Lung microvascular endothelial cell (primary cell): ENCODE results near the gene FKBP11. TPM values are rescaled to one million over a fixed set of nuclear protein-coding genes. Genes with fewer than 3 reads are reported as not detected.

ENCODE experiments used
- DNase-seq, 2 donors: peaks; one replicate each; pipeline versions ENCODE4 v3.0.0 to v3.0.0-alpha.2; 2010; ENCODE audit warnings: low read depth in 2 of 2
- total RNA-seq: library from RNA; depleted of rRNA; stranded (reverse); fragments of >200 nt; gene quantifications from 2 replicates; pipeline ENCODE4 v1.2.1, GENCODE V29; 2014

FKBP11 gene
- total RNA-seq: 9.6 and 9.7 TPM in 2 replicates

GRCh38 chr12:48925304-48926011 is at the start of gene FKBP11:
FKBP11 (minus strand) TSS chr12:48925492; CDS start chr12:48925428, 64 bp downstream.
- DNase-seq: peak; percentile 66 to 69

DNA sequence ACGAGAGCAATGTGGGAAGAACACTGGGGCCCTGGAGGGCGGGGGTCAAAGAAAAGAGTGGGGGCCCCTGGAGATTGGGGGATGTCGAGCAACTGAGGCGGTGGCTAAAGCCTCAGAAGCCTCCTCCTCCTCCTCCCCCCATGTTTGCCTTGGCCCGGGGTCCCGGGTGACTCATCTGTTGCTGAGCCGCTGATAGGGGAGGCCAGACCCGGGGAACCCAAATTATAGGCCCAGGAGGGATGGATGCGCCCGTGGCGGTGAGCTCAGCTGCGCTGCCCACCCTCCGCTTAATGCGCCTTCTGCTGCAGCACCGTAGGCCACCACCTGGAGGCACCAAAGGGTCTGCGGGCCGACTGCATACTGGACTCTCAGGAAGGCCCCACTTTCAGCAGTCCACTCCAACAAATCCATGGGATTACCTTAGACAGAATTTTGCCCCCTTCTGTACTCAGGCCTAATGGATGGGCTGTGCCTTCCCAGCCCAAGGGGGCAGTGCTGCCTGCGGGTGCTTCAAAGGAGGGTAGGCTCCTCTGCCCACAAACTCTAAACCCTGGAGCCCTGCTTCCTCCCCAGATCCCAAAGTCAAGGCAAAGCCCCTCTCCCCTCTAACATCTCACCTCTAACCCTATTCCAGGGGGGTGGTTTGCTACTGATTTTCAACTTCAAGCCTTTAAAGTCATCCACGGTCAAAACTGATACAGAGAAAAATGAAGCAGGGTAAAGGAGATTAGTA is 48.8 kb upstream of the FKBP11 start:
- peak; percentile 72 to 73 for DNase-seq

GRCh38 chr12:48973531-48973930 is 48.2 kb upstream of the FKBP11 start:
- DNase-seq: no peak

DNA sequence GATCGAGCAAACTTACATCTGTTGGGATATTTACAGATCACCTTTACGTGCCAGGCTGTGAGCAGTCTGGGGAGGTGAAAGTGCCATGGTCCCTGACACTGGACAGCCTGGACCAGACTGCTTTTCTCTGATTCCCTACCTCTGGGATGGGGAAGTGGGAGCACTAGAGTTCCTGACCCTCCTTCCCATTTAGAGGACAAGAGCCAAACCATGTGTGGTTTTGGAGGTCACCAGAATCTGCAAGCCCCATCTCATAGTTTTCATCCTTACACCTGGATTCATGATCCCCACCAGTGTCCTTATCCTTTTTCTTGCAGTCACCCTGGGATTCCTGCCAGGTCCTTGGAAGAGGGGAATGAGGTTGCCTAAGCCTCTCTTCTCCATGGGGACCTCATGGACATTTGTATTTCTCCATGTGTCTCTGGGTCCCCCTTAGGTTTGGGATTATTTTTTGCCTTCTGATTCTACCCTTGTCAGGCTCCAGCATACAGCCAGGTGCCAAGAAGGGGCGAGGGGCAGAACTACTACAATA is 47.7 kb upstream of the FKBP11 start:
- no peak for DNase-seq

GRCh38 chr12:48972213-48972951 is 47.1 kb upstream of the FKBP11 start:
- DNase-seq: no peak

DNA sequence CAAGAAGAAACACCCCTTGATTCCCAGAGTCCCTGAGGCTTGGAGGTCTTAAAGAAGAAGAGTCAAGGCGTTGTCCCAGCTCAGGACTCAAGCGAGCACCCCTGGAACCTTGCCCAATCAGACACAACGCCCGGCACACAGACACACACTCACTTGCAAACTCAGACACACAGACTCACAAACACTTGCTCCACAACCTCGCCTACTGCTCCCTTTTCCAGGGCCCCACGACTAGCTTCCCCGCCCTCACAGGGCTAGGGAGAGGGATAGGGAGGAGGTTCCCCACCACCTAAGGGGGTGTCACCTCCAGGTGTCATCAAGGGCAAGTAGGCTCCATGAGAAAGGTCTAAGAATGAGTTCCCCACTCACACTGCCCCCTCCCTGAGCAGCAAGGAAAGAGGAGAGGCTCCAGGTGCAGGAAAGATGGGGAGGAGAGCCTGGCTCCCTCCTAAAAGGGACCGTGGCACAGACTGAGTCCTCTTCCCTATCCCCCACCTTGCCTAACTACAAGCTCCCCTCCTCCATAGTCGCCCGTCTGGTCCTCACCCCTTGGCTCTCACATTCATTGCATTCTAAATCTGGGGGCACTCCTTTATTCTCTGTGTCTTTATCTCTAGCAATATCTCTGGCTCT is 45.5 kb upstream of the FKBP11 start:
- DNase-seq: no peak

DNA sequence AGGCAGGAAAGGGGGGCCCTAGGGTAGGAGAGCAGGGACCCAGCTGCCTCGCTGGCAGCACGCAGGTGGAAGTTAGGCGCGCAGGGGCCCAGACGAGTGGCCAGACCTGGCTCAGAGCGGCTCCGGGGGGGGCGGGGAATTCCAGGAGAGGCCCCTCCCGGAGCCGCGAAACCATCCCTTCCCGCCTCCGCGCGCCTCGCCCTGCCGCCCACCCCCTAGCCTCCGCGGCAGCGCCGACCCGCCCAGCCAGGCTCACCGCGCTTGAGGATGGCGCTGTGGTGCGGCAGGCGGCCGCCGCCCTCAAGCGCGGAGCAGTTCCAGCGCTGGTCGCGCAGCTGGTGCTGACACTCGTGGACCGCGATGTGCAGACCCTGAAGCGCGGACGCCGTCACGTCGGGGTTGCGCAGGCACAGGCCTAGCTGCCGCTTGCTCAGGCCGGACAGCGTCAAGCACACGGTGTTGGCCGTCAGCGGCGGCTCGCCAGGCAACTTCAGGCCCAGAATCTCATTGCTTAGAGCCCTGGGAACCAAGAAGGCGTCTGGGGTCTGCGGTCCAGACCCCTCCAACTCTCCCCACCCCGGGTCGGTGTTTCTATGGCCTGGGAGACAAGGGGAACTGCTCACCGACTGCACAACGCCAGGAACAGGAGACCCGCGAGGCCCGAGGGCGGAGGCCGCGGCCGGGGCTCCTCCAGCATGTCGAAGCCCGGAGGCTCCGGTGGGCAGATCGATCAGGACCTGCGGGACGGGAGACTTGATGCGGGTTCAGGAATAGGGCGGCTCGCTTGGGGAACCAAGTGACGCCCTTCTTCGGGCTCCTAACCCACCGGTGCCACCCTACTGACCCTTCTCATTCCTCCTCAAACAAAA is 44.8 kb upstream of the FKBP11 start:
- DNase-seq: no peak

DNA sequence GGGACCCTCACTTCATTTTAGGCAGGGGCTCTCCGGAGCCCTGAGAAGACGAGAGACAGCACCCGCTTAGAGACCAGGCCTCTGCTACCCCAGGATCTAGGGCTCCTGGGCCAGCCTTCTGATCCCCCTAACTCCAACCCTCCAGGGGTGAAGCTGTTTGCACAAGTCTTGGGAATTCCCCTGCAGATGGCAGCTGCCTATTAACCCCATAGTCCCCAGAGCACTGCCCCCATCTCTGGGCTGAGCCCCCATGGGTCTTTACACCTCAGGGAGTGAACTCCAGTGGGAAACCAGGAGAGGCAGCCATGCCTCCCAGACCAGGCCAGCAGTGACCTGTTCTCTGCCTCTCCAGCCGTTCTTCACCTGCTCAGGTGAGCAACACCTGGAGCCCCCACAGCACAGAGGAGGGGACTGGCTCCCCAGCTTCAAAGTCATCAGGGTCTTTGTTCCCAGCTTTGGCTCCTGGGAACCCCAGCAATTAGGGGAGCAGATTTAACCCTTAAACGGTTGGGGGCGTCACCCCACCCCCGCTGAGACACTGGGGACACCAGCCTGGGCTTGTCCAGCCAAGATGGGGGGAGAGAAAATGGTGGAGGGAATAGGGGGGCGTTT is 44.0 kb upstream of the FKBP11 start:
- DNase-seq: no peak

DNA sequence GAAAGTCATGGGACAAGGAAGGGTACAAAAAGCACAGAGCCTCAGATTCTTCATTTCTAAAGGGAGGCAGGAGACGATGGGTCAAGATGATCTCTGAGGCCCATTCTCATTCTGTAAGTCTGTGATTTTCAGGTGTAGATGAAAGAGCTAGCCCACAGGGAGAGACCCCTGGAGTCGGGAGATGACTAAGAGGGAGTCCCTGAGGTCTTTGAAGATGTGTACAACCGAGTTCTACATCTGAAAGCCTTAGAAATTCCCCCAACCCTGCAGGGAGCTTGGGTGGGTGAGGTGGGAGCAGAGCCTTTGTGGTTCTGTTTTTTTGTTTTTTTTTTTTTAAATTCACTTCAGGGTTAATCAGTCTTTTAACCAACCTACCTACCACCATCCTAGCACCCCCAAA is 43.2 kb upstream of the FKBP11 start:
- DNase-seq: no peak

DNA sequence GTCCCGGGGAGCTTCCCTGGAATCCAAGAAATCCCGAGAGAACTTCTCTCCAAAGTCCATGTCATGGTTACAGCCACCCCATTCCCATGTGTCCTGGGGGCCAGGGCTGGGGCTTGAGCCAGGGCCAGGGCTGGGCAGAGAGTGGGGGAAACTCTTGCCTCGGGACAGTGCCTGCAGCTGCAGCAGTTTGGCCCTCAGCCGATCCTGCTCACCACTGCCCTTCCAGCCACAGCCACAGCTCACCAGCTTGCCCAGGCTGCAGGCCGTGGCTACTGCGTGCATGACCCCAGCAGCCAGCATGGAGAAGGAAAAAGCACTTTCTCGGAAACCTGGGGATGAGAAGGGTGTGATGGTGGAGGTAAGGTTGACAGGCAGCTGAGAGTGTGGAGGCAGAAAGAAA is 42.7 kb upstream of the FKBP11 start:
- DNase-seq: no peak

GRCh38 chr12:48966177-48966895 is 41.0 kb upstream of the FKBP11 start:
- no peak for DNase-seq

GRCh38 chr12:48965298-48965838 is 40.1 kb upstream of the FKBP11 start:
- peak in 1 of 2 donors; percentile 31 for DNase-seq

DNA sequence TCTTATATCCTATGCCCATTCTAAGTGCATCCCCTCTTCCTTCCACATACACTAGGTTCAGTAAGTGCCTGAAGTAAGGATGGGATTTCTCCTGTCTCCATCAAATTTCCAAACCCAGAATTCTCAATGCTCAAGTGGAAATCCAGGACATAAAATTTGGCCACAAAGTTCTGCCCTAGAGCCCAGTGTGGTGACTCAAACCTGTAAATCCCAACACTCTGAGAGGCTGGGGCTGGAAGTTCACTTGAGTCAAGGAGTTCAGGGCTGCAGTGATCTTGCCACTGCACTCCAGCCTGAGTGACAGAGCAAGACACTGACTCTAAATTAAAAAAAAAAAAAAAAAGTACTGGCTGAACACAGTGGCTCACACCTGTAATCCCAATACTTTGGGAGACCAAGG is 36.5 kb upstream of the FKBP11 start:
- DNase-seq: peak in 1 of 2 donors; percentile 41

DNA sequence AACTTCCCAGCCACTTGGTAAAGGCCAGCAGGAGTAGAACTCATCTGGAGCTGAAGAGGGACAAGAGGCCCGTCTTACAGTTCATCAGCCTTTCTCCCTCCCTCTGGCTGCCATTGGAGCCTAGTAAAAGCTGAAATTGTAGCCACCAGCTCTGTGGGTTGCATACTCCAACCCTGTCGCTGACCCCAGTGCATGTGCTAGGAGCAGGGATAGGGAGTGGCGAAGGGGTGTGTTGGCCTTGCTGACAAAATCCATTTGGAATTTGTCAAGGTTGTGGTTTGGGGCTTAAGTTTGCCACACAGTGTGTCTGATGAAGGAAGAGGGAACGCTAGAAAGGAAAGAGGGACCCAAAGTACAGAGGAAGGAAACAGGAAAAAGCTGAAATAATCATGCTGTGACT is 36.0 kb upstream of the FKBP11 start:
- DNase-seq: peak in 1 of 2 donors; percentile 61

DNA sequence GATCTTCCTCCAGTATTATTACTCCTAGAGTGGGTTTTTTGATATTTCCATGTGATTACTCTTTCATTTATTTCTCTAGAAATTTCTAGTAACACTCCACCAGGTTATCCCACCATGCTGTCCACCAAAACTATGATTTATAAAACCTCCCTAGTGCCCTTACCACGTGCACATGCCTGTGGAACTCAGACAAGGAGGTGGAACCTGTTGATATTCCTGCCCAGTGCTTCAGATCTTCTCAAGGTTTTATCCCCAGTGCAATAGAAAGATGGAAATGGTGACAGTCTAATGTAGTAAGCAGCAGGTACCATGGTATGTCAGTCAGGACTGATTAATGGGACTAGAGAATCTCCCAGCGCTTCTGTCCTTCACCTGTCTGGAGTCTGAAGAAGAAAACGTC is 35.5 kb upstream of the FKBP11 start:
- no peak for DNase-seq

DNA sequence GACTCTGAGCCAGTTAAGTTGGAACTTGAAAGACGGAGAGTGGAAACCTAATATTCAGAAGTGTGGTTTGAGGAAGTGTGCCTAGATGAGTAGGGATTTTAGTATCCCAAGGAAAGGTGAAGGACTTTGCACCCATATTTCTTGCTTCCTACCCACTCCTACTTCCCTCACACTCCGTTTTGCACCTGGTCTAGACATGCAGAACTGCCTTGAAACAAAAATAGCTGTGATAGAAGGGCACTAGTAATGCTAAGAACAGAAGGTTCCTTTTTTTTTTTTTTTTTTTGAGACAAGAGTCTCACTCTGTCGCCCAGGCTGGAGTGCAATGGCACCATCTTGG is 32.7 kb upstream of the FKBP11 start:
- no peak for DNase-seq

- DNase-seq: peak; percentile 94 to 96
Observed at GRCh38 chr12:48957141-48958048, 32.1 kb upstream of the FKBP11 start, which contains the start of gene ARF3. ARF3 (minus strand) TSS chr12:48957487; CDS start chr12:48941095, 16,392 bp downstream.
